ENCODE measurements around the gene RAPGEF6. TPM values are rescaled to one million over a fixed set of nuclear protein-coding genes. Genes with fewer than 3 reads are reported as not detected.

RAPGEF6 gene
- total RNA-seq, result 6.5 and 10.6 TPM in 2 replicates

GRCh38 chr5:131634996-131635683, at the start of gene RAPGEF6:
TSS of gene RAPGEF6 (minus strand) at chr5:131635229. CDS start at chr5:131635030, 199 bp downstream.

Other genes with a start within 250 kb of the RAPGEF6 start
- gene FNIP1, start 161.8 kb upstream of the RAPGEF6 start, total RNA-seq, result 26.2 and 31.1 TPM in 2 replicates

All from cardiac ventricle fibroblast (primary cell).